Measurements from ENCODE around the gene CFAP65. TPM values are rescaled to one million over a fixed set of nuclear protein-coding genes. Genes with fewer than 3 reads are reported as not detected.

The CFAP65 gene
- total RNA-seq, 1 donor from 2014 or later, result not detected

DNA sequence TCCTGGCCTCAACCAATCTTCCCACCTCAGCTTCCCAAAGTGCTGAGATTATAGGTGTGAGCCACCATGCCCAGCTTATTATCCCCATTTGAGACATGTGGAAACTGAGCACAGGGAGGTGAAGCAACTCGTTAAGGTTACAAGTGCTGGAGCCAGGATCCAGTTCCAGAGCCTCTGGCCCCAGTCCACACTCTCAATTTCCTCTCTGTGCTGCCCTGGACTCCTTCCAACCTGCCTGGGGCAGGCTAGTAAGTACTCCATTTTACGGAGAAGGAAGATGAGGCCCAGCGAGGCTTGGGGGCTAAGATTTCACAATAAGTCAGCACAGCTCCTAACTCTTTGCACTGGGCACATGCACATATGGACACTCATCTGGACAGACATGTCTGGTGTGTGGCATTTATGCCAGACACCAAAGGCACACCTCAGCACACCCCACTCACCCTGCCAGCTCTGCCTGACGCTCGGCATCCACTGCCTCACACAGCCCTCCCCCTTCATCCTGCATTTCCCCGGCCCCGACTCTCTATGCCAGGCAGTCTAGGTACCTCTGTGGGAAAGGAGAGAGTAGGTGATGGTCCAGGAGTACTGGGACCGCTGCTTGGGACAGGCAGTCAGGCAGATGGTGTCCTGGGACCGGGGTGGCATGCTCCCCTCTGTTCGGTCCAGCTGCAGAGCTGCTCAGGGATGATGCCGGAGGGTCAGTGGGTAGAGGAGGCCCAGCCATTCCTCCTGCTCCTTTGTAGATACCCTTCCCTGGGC lies 20.5 kb downstream of the CFAP65 start:
- H3K27me3 Mint-ChIP-seq (ENCODE audit: low read depth), result peaks cover 66% of the 10 kb centered on the region
- H3K9me3 Mint-ChIP-seq, result no peaks in the 10 kb centered on the region
- no peak overlapping the region for H3K27ac Mint-ChIP-seq
- no peak overlapping the region for H3K4me3 Mint-ChIP-seq
- TF ChIP-seq, protein P1, sequence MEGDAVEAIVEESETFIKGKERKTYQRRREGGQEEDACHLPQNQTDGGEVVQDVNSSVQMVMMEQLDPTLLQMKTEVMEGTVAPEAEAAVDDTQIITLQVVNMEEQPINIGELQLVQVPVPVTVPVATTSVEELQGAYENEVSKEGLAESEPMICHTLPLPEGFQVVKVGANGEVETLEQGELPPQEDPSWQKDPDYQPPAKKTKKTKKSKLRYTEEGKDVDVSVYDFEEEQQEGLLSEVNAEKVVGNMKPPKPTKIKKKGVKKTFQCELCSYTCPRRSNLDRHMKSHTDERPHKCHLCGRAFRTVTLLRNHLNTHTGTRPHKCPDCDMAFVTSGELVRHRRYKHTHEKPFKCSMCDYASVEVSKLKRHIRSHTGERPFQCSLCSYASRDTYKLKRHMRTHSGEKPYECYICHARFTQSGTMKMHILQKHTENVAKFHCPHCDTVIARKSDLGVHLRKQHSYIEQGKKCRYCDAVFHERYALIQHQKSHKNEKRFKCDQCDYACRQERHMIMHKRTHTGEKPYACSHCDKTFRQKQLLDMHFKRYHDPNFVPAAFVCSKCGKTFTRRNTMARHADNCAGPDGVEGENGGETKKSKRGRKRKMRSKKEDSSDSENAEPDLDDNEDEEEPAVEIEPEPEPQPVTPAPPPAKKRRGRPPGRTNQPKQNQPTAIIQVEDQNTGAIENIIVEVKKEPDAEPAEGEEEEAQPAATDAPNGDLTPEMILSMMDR (IDR thresholded peaks at IDR 0.05; ENCODE audit: unreplicated experiment), result no peak
- H3K4me1 Mint-ChIP-seq, result no peaks in the 10 kb centered on the region
- H3K36me3 Mint-ChIP-seq, result no peaks in the 10 kb centered on the region
- no peak for DNase-seq (ENCODE audit: low spot score in 2 of 2, unreplicated experiment in 2 of 2)

DNA sequence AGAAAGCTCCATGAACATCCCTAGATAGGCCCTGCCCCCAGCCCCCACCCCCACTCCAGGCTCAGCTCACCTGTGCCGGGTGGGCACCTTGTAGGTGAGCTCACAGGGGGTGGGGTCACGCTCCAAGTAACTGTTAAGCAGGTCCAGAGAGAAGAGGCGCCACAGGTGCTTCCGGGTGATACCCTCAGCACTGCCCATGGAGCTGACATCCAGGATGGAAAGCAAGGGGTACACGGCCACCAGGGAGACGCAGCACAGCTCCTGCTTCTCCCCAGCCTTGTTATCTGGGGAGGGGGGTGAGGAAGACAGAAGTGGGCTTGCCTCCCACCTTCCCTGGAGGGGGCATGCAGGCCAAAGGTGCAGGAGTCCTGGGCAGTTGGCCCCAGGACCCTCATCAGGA lies 21.9 kb downstream of the CFAP65 start:
- no peak overlapping the region for H3K4me3 Mint-ChIP-seq
- DNase-seq (ENCODE audit: low spot score in 2 of 2, unreplicated experiment in 2 of 2), result no peak

DNA sequence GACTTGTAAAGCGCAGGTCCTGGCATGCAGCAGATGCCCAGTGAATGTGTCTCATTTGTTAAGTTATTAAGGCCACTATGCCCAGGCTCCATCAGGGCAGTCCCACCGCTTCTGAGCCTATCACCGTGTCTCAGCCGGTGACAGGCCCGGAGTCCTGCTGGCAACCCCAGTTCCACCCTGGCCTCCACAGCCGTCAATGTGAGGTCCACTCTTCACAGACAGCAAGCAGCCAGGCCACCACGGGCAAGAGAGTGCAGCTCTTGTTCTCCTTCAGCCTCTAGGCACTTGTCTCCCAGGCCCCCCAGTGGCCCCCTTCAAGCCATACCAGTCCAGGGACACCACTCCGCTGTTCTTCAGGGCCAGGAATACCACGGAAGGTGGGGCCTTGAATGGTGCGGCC lies 22.6 kb downstream of the CFAP65 start:
- Mint-ChIP-seq H3K4me3 (no peak overlapping the region), H3K27ac (no peak overlapping the region), H3K4me1 (no peaks in the 10 kb centered on the region), H3K36me3 (no peaks in the 10 kb centered on the region), H3K27me3 (ENCODE audit: low read depth) (peaks cover 73% of the 10 kb centered on the region), H3K9me3 (no peaks in the 10 kb centered on the region)
- TF ChIP-seq, protein P1 (IDR thresholded peaks at IDR 0.05; ENCODE audit: unreplicated experiment), result no peak
- DNase-seq (ENCODE audit: low spot score in 2 of 2, unreplicated experiment in 2 of 2), result no peak

More for the DNA sequence above, 21.9 kb downstream of the CFAP65 start:
- Mint-ChIP-seq H3K9me3 (no peaks in the 10 kb centered on the region), H3K4me1 (no peaks in the 10 kb centered on the region), H3K36me3 (no peaks in the 10 kb centered on the region), H3K27me3 (ENCODE audit: low read depth) (peaks cover 67% of the 10 kb centered on the region), H3K27ac (no peak overlapping the region)
- TF ChIP-seq, protein P1 (IDR thresholded peaks at IDR 0.05; ENCODE audit: unreplicated experiment), result no peak

DNA sequence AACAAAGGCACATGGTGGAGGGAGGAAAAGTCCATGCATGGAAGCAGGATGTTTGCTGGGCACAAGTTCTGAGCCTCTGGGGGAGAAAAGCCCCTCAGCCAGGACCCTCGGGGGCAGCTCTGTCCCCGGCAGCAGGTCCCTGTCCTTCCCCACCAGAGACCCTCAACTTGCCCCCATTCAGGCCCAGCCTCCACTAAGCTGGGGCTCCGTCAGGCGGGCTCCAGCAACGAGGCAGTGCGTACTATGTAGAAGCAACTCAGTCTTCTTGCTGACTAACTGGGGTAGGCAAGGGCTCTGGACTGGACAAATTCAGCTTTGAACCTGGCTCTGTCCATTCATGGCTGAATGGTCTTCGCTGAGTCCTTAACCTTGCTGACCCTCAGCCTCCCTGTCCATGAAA lies 23.0 kb downstream of the CFAP65 start:
- peaks cover 76% of the 10 kb centered on the region for H3K27me3 Mint-ChIP-seq (ENCODE audit: low read depth)
- DNase-seq (ENCODE audit: low spot score in 2 of 2, unreplicated experiment in 2 of 2), result no peak
- H3K27ac Mint-ChIP-seq, result no peak overlapping the region
- H3K9me3 Mint-ChIP-seq, result no peaks in the 10 kb centered on the region
- no peaks in the 10 kb centered on the region for H3K4me1 Mint-ChIP-seq
- H3K36me3 Mint-ChIP-seq, result no peaks in the 10 kb centered on the region
- no peak overlapping the region for H3K4me3 Mint-ChIP-seq
- TF ChIP-seq, protein P1 (IDR thresholded peaks at IDR 0.05; ENCODE audit: unreplicated experiment), result no peak

DNA sequence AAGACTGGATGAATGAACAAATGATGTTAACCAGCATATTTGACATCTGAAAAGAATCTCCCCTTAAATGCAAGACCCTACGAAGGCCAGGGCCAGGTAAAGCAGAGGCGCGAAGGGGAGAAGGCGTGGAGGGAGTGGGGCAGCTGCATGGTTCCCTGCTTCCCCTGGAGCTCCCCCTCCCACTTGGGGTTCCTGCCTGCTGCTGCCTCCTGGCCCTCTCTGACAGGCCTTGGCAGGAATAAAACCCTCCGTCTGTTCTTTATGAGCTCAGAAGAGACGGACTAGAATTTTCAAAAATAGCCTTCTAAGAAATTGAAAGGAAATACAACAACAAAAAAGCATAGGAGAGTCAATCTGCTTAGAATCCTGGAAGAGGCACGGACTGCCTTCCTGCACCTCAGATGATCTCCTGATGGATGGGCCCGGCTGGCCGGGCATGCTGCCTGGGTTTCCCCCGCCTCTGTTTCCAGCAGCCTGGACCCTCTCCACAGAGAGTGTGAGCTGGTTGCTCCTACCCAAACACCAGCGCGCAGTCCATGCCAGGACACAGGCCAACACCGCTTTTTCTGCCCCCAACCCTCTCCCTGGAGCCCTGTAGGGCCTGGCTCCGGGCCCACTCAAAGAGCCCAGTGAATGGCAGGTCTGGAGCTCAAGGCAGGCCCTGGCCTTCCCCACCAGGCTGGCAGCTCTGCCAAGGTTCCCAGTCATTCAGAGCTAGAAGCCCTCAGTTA lies 23.9 kb downstream of the CFAP65 start:
- no peak overlapping the region for H3K4me3 Mint-ChIP-seq
- TF ChIP-seq, protein P1 (IDR thresholded peaks at IDR 0.05; ENCODE audit: unreplicated experiment), result no peak
- no peak overlapping the region for H3K27ac Mint-ChIP-seq
- H3K27me3 Mint-ChIP-seq (ENCODE audit: low read depth), result peaks cover 80% of the 10 kb centered on the region
- H3K36me3 Mint-ChIP-seq, result no peaks in the 10 kb centered on the region
- DNase-seq (ENCODE audit: low spot score in 2 of 2, unreplicated experiment in 2 of 2), result no peak
- H3K4me1 Mint-ChIP-seq, result no peaks in the 10 kb centered on the region
- H3K9me3 Mint-ChIP-seq, result no peaks in the 10 kb centered on the region
